K562 (cell line): ENCODE results near the gene JUP. TPM values are rescaled to one million over a fixed set of nuclear protein-coding genes. Genes with fewer than 3 reads are reported as not detected.

Experiments used
- ATAC-seq: fragments of 200-7000 bp; cut with Tn5 transposase; 3 replicates; pipeline ENCODE4 v1.9.1; 2020; ENCODE audit warnings: moderate library complexity
- BruUV-seq: library from RNA; stranded (reverse); fragments of 400-500 nt; replicated peaks from 2 replicates; lab custom pipeline; 2021; lab: Mats Ljungman, UMichigan
- CTCF ChIA-PET: fragments of 300-600 bp; formaldehyde crosslinking; extraction: SDS; loops from one replicate; lab custom pipeline; 2021; ENCODE audit warnings: low intra/inter-chr PET ratio; lab: Yijun Ruan, JAX
- POLR2A ChIA-PET: fragments of 300-600, 350-650 bp; sonication (Branson Sonifier 250); formaldehyde crosslinking; extraction: SDS; loops from one replicate; lab custom pipeline; 2021; ENCODE audit warnings: antibody characterized with exemption, inconsistent platforms; lab: Yijun Ruan, JAX
- DNase-seq, 4 experiments: peaks; one replicate each; pipeline versions ENCODE4 v3.0.0 to v3.0.0-alpha.2; 2011 to 2018; ENCODE audit warnings: low spot score in 3 of 4, mixed read lengths in 3 of 4; ENCODE audit errors: extremely low read depth in 1 of 4
- FAIRE-seq: peaks from 2 replicates; lab custom pipeline; 2011; peaks lifted over from hg19 to GRCh38; lab: Jason Lieb, UNC
- H2AFZ ChIP-seq: 2 replicates; pipeline ENCODE4 v1.6.0; 2011; ENCODE audit warnings: low read depth, low read length, control low read depth, inconsistent platforms
- H3K27ac ChIP-seq: fragments of 200-600 bp; 3 replicates; pipeline ENCODE4 v1.8.0; 2011; ENCODE audit warnings: low read depth, mild to moderate bottlenecking, control low read depth, inconsistent platforms, low read length, moderate library complexity, mixed read lengths; ENCODE audit errors: extremely low read depth
- H3K27me3 ChIP-seq, 2 experiments: fragments of 300-600 bp in 1 of 2; 2 replicates in 1 of 2; 3 replicates in 1 of 2; pipeline versions ENCODE4 v1.6.0 to v1.8.0; 2011; ENCODE audit warnings: inconsistent platforms in 2 of 2, low read length in 2 of 2, mild to moderate bottlenecking in 1 of 2, mixed read lengths in 1 of 2, moderate library complexity in 1 of 2; ENCODE audit not compliant: control insufficient read depth in 2 of 2, insufficient read depth in 2 of 2
- H3K36me3 ChIP-seq: fragments of 300-600 bp; 3 replicates; pipeline ENCODE4 v1.8.0; 2011; ENCODE audit warnings: mild to moderate bottlenecking, low read length, inconsistent platforms; ENCODE audit not compliant: control insufficient read depth, insufficient read depth
- H3K4me1 ChIP-seq, 2 experiments: fragments of 200-600 bp in 1 of 2; replicated peaks in 1 of 2; 2 replicates in 1 of 2; 3 replicates in 1 of 2; pipeline versions ENCODE4 v1.5.1 to v1.8.0; 2011; ENCODE audit warnings: inconsistent platforms in 2 of 2, low read length in 2 of 2, mild to moderate bottlenecking in 1 of 2, mixed read lengths in 1 of 2, moderate library complexity in 1 of 2; ENCODE audit not compliant: control insufficient read depth in 2 of 2, insufficient read depth in 2 of 2
- H3K4me2 ChIP-seq: 2 replicates; pipeline ENCODE4 v1.6.1; 2011; ENCODE audit warnings: low read length, control low read depth, inconsistent platforms, mixed read lengths; ENCODE audit not compliant: insufficient read depth
- H3K4me3 ChIP-seq: fragments of 200-600 bp; sonication (generic), shearing (Covaris generic); 2 replicates; pipeline ENCODE4 v1.5.1; 2016; ENCODE audit warnings: control low read depth, inconsistent platforms
- H3K79me2 ChIP-seq: fragments of 200-600 bp; 3 replicates; pipeline ENCODE4 v1.8.0; 2011; ENCODE audit warnings: low read length, inconsistent platforms; ENCODE audit not compliant: control insufficient read depth, insufficient read depth
- H3K9ac ChIP-seq, 2 experiments: 2 replicates each; pipeline versions ENCODE4 v1.6.0 to v1.6.1; 2011; ENCODE audit warnings: low read depth in 2 of 2, low read length in 2 of 2, control low read depth in 1 of 2, inconsistent platforms in 1 of 2, mild to moderate bottlenecking in 1 of 2, mixed read lengths in 1 of 2; ENCODE audit not compliant: insufficient read depth in 1 of 2
- H3K9me1 ChIP-seq: one replicate; pipeline ENCODE4 v1.6.0; 2011; ENCODE audit warnings: inconsistent platforms, mild to moderate bottlenecking, low read length, moderate library complexity; ENCODE audit not compliant: control insufficient read depth, insufficient read depth
- H3K9me3 ChIP-seq: replicated peaks from 2 replicates; pipeline ENCODE4 v1.5.1; 2011; ENCODE audit warnings: low read depth, low read length, inconsistent platforms; ENCODE audit not compliant: control insufficient read depth, insufficient read depth
- H4K20me1 ChIP-seq: replicated peaks from 2 replicates; pipeline ENCODE4 v1.6.1; 2011; ENCODE audit warnings: low read length, inconsistent platforms, mixed read lengths; ENCODE audit not compliant: control insufficient read depth, insufficient read depth
- BHLHE40 ChIP-seq: IDR thresholded peaks from 2 replicates; pipeline ENCODE4 v1.6.1; 2011; ENCODE audit warnings: low read length, improper control_type of control experiment
- CREB1 ChIP-seq, 2 experiments: sonication (generic) in 1 of 2; formaldehyde crosslinking in 1 of 2; IDR thresholded peaks; 2 replicates each; pipeline versions ENCODE4 v1.6.1 to v1.8.0; 2012 to 2022; ENCODE audit warnings: inconsistent platforms in 1 of 2, mild to moderate bottlenecking in 1 of 2, missing genetic modification reagents in 1 of 2, moderate library complexity in 1 of 2
- CREB5 ChIP-seq: fragments of 250-450 bp; sonication (Bioruptor Pico); IDR thresholded peaks from 2 replicates; pipeline ENCODE4 v1.5.0; 2020; ENCODE audit warnings: mild to moderate bottlenecking
- MAFG ChIP-seq: fragments of 450-650 bp; conservative IDR thresholded peaks from 2 replicates; pipeline ENCODE4 v1.6.1; 2016; ENCODE audit warnings: missing genetic modification characterization, missing compliant biosample characterization
- SPI1 ChIP-seq: IDR thresholded peaks from 2 replicates; pipeline ENCODE4 v1.6.1; 2011; ENCODE audit warnings: low read depth, low read length, control low read depth, borderline replicate concordance
- ZNF384 ChIP-seq: IDR thresholded peaks from 2 replicates; pipeline ENCODE4 v1.6.1; 2012; ENCODE audit warnings: low read depth, low read length, improper control_type of control experiment
- WGBS: fragments of 100-300 bp; shearing (Covaris generic); methylation state at CpG from one replicate; pipeline ENCODE4 v1.1.6; 2016; ENCODE audit warnings: low coverage, mixed read lengths; ENCODE audit not compliant: insufficient coverage; ENCODE audit errors: missing lambda C conversion rate; 5-methylcytosine and 5-hydroxymethylcytosine counted together
- in situ Hi-C: fragments of 300-500 bp; cut with MboI; formaldehyde crosslinking; loops from 4 replicates; pipeline ENCODE4 v1.15.0; 2018; ENCODE audit warnings: inconsistent platforms, mixed read lengths
- intact Hi-C: fragments of 100-400 bp; cut with micrococcal nuclease; formaldehyde crosslinking; loops from 2 replicates; pipeline ENCODE4 v1.14.2; 2022
- polyA plus RNA-seq, 8 experiments: library from polyadenylated mRNA; depleted of rRNA in 4 of 8; stranded (reverse) in 5 of 8; unstranded in 3 of 8; fragments of >200 nt; fragmentation: Nextera tagmentation in 2 of 8; fragmentation: Illumina TruSeq in 1 of 8; extraction: Ambion mirVana in 2 of 8; extraction: Trizol in 1 of 8; gene quantifications; 2 replicates each; pipeline versions ENCODE4 v1.2.1 to v1.2.3, GENCODE V29; 2011 to 2014; ENCODE audit warnings: inconsistent platforms in 1 of 8, missing spikeins in 1 of 8
- total RNA-seq, 7 experiments: library from RNA; depleted of rRNA in 6 of 7; stranded (reverse); fragments of >200 nt in 6 of 7; fragmentation: Illumina TruSeq in 2 of 7; extraction: Trizol in 2 of 7; gene quantifications; 2 replicates each; pipeline versions ENCODE4 v1.2.1 to v1.2.3, GENCODE V29; 2011 to 2021; ENCODE audit warnings: low replicate concordance in 1 of 7

The JUP gene
- total and polyA plus RNA-seq, 9 of the 15 experiments (the other 6 are each of a cell fraction or from before 2014, with no cell fraction given), result 6.4 to 177 (median 31.2) TPM

- Histone ChIP-seq H3K27me3 (no peaks in the 10 kb centered on the region; a peak in 1 of 5 replicates), H3K79me2 (no peaks in the 10 kb centered on the region), H4K20me1 (no peaks in the 10 kb centered on the region), H3K36me3 (no peaks in the 10 kb centered on the region), H3K4me1 (peaks cover 9 to 29% of the 10 kb centered on the region in 2 experiments), H3K27ac (no peak overlapping the region), H3K4me2 (no peak overlapping the region; the same call in 1 of the 2 replicates), H2AFZ (no peak overlapping the region; the same call in 1 of the 2 replicates), H3K9me1 (no peaks in the 10 kb centered on the region)
- ChIA-PET CTCF (interaction anchor here (1.4 kb wide), 1 partner anchor 65 kb away, joined by 4 read pairs; no protein-coding TSS in a partner anchor), POLR2A (interaction anchor here (0.6 to 1.1 kb wide), 3 partner anchors 14 to 89 kb away, joined by 3 read pairs; no protein-coding TSS in a partner anchor)
- WGBS, result 24% methylated on average over 20 of the region's 24 CpGs
- no TSS peak for BruUV-seq
- TF ChIP-seq SPI1, result peak; percentile 51; the same call in 1 of the 2 replicates
- no peak for TF ChIP-seq CREB1 (IDR thresholded peaks at IDR 0.05)
- no peak for TF ChIP-seq CREB1 (CRISPR knock-in tag; IDR thresholded peaks at IDR 0.05)
- no peak for TF ChIP-seq MAFG
- TF ChIP-seq BHLHE40, result peak; percentile 82
- peak; percentile 76 for TF ChIP-seq ZNF384
- TF ChIP-seq CREB5 (CRISPR knock-in tag), result no peak
- TF ChIP-seq, all 486 proteins: peak for 3
- peak overlapping the region in 1 of 2 experiments; percentile 87; a peak in 2 of 4 replicates for H3K9ac ChIP-seq
- FAIRE-seq (no peak), ATAC-seq (no peak), DNase-seq (no peak)
- intact Hi-C loops (loop anchor here (10.0 kb wide), 1 partner anchor 81 kb away; no protein-coding TSS in a partner anchor), in situ Hi-C loops (loop anchor here (5.0 kb wide), 1 partner anchor 66 kb away; no protein-coding TSS in a partner anchor)
- no peak overlapping the region for H3K4me3 ChIP-seq
- no peaks in the 10 kb centered on the region for H3K9me3 ChIP-seq
Measured at GRCh38 chr17:41803049-41804020, 16.8 kb upstream of the JUP start.
